Measurements from ENCODE around the gene UIMC1.
"Not testable (repeated sequence)": the region's sequence is repeated elsewhere in the genome, so short reads cannot be mapped to it uniquely, and the experiment has no call there.

Gene UIMC1

DNA sequence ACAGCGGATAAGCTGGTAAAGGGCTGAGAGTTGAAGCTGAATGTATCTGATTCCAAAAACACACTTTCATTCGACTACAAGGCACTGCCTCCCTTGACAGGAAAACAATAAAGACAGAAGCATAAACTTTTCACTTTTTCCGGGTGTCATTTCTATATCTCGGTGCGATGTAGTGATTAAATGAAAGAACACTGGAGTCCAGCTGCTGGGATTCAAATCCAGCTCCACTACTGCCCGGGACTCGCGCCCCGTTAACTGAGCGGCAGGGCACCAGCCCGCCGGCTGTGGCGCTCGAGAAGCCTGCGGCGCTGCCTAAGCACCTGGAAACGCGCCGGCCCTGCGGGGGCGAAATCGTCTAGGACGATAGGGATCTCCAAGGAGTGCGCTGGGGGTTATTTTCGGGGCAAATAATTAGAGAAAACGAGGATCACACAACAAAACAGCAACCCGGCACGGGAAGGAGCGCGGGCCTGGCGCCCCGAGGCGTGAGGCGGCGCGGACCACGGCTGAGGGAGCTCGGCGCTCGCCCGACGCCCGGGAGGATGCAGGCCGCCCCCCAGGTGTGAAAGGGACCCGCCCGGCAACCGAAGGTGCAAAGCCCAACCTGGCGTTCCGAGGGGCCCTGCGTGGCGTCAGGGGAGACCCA, 837 bp downstream of the UIMC1 start:
- DNase-seq, result no peak

DNA sequence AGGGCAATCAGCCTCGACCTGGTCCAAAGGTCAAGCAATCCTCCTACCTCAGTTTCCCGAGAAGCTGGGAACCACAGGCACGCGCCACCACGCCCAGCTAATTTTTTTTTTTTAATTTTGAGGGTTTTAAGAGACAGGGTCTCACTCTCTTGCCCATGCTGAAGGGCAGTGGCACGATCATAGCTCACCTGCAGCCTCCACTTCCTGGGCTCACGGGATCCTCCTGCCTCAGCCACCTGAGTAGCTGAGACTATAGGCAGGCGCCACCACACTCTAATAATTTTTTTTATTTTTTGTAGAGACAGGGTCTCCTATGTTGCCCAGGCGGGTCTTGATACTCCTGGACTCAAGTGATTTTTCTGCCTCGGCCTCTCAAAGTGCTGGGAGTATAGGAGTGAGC, 1.6 kb downstream of the UIMC1 start:
- no peak for DNase-seq

DNA sequence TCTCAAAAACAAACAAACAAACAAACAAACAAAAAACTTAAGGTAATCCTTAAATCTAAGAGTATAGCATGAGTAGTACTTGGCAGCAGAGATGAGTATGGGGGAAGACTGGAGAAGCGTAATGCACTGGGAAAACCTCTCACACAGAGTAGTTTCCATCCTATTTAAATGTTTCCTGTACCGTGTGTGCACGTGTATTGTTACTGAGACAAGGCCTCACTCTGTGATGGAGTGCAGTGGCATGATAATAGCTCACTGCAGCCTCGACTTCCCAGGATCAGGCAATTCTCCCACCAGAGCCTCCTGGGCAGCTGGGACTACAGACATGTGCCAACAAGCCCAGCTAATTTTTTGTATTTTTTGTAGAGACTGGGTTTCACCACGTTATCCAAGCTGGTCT, 2.9 kb downstream of the UIMC1 start:
- no peak for DNase-seq

DNA sequence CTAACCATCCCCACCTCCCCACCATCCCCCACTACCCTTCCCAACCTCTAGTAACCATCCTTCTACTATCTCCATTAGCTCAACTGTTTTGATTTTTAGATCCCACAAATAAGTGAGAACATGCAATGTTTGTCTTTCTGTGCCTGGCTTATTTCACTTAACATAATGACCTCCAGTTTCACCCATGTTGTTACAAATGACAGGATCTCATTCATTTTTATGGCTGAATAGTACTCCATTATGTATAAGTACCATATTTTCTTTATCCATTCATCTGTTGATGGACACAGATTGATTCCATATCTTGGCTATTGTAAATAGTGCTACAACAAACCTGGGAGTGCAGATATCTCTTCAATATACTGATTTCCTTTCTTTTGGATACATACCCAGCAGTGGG, 7.1 kb downstream of the UIMC1 start:
- not testable (repeated sequence) for DNase-seq

DNA sequence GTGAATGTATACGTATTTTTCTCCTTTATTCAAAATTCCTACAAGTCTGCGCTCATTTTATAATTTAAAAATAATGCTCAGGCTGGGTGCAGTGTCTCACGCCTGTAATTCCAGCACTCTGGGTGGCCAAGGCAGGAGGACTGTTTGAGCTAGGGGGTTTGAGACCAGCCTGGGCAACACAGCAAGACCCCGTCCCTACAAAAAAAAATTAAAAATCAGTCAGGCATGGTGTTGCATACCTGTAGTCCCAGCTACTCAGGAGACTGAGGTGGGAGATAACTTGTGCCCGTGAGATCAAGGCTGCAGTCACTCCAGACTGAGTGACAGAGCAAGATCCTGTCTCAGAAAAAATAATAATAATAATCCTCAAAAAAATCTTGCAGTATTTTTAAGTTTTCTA, 7.8 kb downstream of the UIMC1 start:
- no peak for DNase-seq

DNA sequence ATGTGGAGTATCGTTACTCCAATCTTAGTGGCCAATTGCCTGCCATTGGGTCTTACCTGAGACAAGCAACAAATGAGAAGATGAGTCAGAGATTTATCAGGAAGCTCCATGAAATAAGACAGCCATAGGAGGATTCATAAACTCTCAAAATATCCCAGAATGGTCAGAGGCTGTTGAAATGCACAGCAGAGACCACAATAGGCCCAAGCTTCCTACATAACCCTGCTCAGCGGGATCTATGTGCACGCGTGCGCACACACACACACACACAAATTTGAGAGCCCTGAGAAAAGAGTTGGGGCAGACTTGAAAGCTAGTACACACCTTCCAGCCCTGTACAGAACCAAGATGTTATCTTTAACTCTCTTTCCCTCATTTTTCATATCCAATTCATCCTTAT, 9.8 kb downstream of the UIMC1 start:
- DNase-seq, result no peak

DNA sequence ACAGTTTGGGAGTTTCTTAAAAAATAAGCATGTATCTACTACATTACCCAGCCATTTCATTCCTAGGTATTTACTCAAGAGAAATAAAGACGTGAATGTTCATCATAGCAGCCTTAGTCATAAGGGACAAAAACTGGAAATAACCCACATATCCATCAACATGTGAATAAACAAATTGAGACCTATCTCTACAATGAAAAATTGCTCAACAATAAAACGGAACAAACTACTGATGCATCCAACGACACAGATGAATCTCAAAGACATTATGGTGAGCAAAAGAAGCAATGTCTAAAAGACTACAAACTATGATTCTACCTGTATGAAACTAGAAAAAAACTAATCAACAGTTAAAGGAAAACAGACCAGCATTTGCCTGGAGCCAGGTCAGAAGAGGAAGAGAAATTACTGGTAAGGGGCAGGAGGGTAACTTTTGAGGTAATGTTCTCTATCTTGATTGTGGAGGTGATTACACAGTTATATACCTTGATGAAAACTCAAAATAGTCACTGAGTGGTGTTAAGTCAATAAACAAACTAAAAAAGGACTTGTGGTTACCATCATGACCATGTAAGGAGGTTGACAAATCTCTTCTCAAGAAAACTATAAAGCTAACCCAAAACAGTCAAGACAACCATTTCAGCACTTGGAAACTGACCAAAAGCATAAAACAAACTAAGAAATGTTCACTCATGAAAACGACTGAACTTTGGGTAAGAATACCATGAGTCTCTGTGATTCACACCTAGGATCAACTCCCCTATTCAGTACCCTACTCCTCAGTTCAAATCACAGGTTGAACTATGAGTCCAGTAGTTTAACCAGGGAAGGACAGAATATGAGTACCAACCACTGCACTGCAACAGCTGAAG, 10.4 kb downstream of the UIMC1 start:
- DNase-seq, result no peak

DNA sequence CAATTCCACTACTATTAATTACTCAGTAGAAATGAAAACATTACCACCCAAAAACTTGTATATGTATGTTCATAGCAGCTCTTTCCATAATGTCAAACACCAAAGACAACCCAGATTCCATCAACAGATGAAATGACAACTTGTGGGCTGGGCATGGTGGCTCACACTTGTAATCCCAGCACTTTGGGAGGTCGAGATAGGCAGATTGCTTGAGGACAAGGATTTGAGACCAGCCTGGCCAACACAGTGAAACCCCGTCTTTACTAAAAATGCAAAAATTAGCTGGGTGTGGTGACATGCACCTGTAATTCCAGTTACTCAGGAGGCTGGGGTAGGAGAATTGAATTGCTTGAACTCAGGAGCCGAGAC, 11.5 kb downstream of the UIMC1 start:
- no peak for DNase-seq

DNA sequence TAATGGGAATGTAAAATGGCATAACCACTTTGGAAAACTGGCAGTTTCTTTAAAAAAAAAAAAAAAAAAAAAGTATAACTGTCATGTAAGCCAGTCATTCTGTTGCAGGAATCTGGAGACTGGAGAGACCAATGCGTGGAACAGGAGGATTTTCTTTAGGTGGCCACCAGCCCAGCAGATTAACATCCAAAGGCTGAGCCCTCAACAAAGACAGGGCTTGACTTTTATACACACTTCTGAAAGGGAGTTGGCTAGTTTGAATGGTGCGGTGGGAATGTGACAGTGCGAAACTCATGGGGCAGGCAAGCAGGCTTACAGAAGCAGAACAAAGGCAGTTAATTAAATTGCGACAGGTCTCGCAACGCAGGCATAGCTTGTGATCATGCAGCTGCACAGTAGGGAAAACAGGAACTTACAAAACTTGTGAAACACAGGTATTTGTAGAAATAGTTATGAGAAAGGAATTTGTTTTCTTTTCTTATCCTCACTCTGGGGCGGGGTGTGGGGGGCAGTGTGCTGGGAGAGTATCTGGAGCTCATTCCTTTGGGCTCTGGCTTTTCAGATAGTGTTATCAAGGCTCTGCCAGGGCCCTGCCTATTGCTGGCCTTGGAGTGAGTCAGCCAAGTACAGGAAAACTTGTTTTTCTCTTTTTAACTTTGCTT, 12.0 kb downstream of the UIMC1 start:
- no peak for DNase-seq

DNA sequence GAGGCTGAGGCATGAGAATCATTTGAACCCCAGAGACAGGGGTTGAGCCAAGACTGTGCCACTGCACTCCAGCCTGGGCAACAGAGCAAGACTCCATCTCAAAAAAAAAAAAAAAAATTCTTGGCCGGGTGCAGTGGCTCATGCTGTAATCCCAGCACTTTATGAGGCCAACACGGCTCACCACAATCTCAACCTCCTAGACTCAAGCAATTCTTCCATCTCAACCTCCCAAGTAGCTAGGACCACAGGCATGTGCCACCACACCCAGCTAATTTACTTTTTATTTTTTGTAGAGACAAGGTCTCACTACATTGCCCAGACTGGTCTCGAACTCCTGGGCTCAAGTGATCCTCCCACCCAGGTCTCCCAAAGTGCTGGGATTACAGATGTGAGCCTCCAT, 13.5 kb downstream of the UIMC1 start:
- not testable (repeated sequence) for DNase-seq

DNA sequence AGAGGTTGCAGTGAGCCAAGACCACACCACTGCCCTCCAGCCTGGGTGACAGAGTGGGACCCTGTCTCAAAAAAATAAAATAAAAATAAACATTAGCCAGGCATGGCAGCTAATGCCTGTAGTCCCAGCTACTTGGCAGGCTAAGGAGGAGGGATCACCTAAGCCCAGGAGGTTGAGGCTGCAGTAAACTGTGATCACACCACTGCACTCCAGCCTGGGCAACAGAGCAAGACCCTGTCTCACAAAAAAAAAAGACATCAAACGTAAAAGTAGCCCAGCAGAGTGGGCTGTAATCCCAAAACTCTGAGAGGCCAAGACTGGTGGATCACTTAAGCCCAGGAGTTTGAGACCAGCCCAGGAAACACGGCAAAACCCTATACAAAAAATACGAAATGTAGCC, 19.0 kb downstream of the UIMC1 start:
- no peak for DNase-seq

DNA sequence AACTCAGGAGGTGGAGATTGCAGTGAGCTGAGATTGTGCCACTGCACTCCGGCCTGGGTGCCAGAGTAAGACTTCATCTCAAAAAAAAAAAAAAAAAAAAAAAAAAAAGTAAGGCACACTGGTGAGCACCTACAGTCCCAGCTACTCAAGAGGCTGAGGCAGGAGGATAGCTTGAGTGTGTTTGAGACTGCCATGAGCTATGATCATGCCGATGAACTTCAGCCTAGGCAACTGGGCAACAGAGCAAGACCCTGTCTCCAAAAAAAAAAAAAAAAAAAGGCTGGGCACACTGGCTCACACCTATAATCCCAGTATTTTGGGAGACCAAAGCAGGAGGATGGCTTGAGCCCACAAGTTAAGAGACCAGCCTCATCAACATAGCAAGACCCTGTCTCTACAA, 20.3 kb downstream of the UIMC1 start:
- DNase-seq, result no peak

DNA sequence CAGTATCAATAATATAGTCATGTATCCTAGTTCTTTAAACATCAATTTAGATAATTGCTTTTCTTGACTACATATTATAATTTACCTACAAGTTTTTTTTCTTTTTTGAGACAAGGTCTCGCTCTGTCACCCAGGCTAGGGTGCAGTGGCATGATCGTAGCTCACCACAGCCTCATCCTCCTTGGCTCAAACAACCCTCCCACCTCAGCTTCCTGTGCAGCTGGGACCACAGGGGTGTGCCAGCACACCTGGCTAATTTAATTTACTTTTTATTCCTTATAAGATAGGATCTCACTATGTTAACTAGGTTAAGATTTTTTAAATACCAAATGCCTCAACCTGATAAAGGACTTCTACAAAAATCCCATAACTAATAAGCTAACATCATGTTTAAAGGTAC, 21.1 kb downstream of the UIMC1 start:
- no peak for DNase-seq

DNA sequence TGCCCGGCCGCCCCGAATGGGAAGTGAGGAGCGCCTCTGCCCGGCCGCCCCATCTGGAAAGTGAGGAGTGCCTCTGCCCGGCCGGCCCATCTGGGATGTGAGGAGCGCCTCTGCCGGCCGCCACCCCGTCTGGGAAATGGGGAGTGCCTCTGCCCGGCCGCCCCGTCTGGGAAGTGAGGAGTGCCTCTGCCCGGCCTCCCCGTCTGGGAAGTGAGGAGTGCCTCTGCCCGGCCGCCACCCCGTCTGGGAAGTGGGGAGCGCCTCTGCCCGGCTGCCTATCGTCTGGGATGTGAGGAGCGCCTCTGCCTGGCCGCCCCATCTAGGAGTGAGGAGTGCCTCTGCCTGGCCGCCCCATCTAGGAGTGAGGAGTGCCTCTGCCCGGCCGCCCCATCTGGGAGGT, 22.4 kb downstream of the UIMC1 start:
- DNase-seq, result not testable (repeated sequence)

DNA sequence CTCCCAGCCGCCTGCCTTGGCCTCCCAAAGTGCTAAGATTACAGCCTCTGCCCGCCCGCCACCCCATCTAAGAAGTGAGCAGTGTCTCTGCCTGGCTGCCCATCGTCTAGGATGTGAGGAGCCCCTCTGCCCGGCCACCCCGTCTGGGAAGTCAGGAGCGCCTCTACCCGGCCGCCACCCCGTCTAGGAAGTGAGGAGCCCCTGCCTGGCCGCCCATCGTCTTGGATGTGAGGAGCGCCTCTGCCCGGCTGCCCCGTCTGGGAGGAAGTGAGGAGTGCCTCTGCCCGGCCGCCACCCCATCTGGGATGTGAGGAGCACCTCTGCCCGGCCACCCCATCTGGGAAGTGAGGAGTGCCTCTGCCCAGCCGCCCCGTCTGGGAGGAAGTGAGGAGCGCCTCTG, 23.0 kb downstream of the UIMC1 start:
- not testable (repeated sequence) for DNase-seq

DNA sequence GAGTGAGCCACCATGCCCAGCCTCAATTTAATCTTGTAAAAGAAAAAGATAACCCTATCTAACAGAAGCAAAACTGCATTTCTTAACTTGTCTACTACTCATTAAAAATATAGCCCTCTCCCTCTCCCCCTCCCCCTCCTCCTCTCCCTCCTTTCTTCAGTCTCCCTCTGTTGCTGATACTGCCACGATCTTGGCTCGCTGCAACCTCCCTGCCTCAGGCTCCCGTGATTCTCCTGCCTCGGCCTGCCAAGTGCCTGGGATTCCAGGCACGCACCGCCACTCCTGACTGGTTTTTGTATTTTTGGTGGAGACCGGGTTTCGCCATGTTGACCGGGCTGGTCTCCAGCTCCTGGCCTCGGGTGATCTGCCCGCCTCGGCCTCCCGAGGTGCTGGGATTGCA, 23.5 kb downstream of the UIMC1 start:
- DNase-seq, result not testable (repeated sequence)

DNA sequence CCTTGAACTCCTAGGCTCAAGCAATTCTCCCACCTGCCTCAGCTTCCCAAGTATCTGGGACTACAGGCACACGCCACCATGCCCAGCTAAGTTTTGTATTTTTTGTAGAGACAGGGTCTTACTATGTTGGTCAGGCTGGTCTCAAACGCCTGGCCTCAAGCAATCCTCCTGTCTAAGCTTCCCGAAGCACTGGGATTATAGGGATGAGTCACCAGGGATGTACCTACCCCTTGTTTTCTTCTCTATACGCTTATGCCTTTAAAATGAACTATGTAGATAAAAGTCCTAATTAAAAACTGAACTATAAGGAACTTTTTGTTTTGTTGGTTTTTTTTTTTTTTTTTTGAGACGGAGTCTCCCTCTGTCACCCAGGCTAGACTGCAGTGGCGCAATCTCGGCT, 25.8 kb downstream of the UIMC1 start:
- DNase-seq, result no peak

DNA sequence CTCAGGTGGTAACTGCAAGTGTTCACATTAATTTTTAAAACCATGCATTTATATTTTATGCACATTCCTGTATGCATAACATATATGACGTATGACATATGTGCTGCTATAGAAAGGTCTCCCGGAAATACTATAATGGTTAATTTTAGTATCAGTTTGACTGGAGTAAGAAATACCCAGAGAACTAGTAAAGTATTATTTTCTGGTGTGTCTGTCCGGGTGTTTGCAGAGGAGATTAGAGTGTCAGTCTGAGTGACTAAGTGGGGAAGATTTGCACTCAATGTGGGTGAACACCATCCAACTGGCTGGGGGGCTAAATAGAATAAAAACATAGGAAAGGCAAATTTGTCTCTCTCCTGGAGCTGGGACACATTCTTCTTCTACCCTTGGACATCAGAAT, 26.9 kb downstream of the UIMC1 start:
- no peak for DNase-seq

DNA sequence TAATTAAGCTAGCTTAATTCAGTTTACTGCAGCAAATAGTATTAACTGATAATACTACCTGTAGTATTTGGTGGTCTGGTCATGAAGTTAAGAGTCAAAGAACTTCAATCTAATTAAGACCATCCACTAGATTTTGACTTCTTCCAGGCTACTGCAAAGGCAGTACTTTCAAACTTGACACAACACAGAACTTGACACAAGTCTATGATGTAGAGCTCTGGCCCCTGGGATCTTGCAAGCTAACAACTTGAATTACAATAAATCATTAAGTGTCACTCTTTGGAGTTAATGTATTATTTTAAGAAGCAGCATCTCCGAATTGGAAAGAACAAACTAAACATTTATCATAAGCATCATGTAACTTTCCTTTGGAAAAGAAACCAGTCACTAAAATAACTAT, 40.9 kb downstream of the UIMC1 start:
- no peak for DNase-seq

DNA sequence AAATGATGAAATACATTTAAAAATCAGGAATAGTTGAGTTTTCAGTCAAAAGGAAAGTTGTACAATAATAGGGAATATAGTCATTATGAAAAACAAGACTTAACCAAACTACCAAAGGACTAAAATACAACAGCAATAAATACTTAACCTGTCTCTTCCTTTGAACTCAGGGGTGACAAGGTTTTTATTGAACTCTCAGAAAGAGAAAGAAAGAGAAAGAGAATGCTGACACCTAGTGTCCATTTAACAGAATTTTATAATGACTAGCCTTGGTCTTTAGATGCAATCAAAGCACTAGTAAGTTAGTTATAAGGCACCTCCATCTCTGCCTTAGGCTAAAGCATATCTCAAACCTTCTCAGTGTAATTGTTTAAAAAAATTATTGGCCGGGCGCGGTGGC, 47.5 kb downstream of the UIMC1 start:
- DNase-seq, result peak; percentile 6

DNA sequence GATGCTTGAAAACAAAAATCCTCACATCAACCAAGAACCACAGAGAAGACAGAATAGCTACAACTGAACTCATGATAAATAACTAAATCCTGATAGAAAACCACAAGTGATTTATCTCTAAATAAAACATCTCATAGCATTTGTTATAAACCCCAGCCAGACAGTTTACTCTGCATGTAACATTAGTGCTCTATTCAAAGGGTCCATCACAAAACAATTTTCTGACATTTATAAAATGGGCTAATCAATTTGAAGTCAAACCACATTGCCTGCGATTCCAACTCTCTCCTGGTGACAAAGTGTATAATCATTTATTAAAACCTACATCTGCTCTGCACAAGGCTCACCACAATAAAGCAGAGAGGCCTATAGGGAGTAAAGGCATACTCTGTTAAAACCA, 49.8 kb downstream of the UIMC1 start:
- DNase-seq, result no peak

DNA sequence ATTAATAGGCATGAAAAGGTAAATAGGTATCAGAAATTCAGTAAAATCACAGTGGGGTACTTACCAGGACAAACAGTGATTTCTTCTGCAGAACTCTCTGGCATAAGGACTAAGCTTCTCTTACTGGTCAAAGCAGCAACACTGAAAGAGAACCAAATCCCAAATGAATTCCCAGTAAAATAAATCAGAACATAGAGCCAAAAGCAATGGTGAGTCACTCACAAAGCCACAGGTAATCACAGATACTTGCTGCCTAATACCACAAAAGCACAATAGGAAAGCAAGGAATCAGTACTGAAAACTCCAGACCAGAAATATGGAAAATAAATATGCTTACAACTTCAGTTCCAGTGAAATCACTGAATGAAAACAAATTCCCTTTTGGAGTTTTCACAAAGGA, 50.7 kb downstream of the UIMC1 start:
- no peak for DNase-seq

DNA sequence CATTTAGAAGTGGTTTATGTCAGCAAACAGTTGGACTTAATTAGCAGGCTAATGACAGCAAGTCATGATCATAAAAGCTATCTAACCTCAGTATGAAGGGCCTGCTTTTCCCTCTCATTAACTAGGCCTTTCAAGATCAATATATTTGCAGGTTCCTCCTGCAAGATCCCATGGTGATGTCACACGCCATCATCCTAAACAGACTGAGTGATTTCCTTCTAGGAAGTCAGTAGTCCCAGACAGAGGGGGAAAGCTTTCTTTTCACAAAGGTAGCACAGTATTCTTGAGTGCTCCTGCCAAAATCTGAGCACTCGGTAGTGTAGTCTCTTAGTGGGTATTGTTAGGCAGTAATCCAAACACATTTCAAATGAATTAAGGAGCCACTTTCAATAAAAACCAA, 52.5 kb downstream of the UIMC1 start:
- no peak for DNase-seq

DNA sequence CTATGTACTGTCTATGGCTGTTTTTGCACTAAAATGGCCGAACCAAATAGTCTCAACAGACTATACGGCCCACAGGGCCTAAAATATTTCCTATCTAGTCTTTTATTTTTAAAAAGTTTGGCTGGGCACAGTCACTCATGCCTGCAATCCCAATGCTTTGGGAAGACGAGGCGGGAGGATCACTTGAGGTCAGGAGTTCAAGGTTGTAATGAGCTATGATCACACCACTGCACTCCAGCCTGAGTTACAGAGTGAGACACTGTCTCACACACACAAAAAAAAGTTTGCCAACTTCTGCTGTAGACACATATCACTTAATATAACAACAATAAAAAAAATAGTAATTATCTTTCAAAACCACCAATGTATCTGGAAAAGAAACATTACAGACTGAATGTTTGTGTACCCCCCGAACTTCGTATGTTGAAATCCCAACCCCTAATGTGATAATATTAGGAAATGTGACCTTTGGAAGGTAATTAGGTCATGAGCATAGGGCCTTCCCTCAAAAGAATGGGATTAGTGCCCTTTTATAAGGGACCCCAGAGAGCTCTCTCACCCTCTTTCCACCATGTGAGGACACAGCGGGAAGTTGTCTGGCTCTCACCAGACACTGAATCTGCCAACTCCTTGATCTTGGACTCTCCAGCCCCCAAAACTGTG, 53.9 kb downstream of the UIMC1 start:
- no peak for DNase-seq

Measured in NCI-H524 treated with DMSO at 0.1 percent for 48 hours (cell line).